Kidney tubule cell (primary cell): ENCODE results near the gene PKP2.

Experiments used
- DNase-seq: peaks from one replicate; pipeline ENCODE4 v3.0.0-alpha.2; 2018; ENCODE audit warnings: low spot score

PKP2 gene

GRCh38 chr12:32809196-32809595 lies 87.4 kb downstream of the PKP2 start:
- DNase-seq, result no peak

DNA sequence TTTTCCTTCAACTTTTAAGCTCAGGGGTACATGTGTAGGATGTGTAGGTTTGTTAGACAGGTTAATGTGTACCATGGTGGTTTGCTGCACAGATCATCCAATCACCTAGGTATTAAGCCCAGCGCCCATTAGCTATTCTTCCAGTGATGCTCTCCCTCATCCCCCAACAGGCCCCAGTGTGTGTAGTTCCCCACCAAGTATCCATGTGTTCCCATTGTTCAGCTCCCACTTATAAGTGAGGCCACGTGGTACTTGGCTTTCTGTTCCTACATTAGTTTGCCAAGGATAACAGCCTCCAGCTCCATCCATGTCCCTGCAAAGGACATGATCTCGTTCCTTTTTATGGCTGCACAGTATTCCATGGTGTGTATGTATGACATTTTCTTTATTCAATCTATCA lies 92.3 kb downstream of the PKP2 start:
- DNase-seq, result no peak

DNA sequence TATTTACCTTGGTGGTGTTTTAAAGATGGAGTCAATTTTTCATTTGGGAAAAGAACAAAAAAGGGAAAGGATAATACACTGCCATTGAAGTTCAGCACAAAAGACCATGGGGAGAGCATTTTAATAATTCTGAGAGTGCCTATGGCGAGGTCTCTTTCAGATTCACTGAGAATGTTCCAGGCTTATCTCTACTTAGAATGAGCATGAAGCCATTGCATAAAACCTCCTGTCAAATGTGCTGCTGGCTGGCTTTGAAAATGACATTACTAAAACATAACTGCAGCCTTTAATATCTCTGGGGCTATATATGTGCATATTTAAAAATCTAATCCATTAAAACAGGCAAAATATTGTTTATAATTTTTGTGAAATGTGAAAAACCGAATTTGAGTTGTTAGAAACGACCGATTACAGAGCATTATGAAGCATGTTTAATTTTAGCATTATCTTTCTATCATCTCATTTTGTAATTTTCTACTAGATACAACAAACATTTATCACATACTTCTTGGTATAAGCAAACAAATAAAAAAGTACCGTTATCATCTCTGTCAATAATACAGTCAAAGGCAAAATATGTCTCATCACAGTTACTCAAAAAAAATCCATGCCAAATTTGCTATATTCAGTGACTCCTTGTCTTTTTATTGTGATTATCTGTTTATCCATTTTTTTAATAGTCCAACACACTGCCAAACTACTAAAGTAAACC lies 95.2 kb downstream of the PKP2 start:
- DNase-seq, result no peak

DNA sequence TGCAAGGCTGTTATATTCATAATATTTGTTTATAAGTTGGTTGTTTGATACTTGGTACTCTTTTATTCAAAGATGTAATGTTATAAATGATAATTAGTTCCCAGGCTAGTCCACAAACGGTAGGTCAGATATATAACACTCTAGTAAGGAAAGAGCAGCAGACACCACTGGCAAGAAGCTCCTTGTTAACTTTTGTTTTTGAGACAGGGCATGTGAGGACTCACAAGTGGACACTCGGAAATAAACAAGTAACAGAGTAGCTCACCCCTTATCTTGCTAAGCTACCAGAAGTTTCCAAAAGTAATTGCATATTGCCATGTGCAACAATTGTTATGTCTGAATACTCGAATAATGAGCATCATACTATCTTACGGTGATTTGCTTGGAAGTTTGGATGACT lies 102.3 kb downstream of the PKP2 start:
- no peak for DNase-seq

GRCh38 chr12:32789916-32790315 lies 106.7 kb downstream of the PKP2 start:
- DNase-seq, result no peak

DNA sequence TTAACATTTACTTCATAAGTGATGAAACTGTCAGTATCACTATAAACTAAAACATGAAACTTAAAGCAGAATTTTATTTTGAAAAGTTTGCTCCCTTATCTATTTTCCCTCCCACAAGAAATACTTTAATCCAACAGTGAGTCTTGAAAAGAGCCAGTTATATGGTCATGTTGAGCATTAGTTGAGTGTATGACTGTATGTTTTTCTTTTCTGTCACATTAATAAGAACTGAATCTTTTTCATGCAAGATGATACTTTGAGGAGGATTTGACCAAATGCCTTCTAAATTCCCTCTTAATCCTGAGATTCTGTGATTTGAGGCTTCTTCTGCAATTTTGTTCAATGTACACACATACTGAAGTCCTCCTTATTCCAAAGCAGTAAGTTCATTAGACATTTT lies 107.1 kb downstream of the PKP2 start:
- DNase-seq, result no peak

DNA sequence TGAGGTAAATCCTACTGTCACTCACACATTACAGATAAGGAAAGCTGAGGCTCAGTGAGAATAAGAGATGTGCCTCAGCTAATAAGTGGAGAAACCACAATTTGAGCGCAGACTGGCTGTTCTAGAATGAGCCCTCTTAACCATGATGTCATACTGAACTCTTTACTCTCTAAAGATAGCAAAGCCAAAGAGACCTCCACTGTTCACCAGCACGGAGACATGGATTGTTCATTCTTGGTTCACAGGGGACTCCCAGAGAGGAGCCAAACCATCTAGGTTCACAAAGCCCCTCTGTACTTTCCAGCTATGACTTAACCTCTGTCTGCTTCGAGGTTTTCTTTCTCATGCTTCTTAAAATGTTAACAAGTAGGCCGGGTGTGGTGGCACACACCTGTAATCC lies 108.2 kb downstream of the PKP2 start:
- DNase-seq, result no peak

GRCh38 chr12:32785557-32785956 lies 111.0 kb downstream of the PKP2 start:
- DNase-seq, result no peak

DNA sequence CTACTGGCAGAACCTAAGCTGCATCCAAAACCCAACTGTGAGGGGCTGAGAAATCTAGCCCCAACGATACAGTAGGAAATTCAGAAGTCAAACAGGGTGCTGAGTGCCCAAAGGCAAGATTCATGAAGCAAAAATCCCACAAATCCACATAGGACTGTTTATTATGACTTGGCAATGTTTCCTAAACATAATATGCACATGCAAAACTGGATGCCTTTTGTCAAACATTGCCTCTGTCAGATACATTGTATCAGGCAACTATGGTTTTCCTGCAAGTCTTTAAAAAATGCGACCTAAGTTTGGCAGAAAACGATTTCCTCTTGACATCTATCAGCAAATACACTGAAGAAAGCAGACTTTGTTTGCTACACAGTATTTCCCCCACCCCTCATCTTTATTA lies 113.5 kb downstream of the PKP2 start:
- no peak for DNase-seq

DNA sequence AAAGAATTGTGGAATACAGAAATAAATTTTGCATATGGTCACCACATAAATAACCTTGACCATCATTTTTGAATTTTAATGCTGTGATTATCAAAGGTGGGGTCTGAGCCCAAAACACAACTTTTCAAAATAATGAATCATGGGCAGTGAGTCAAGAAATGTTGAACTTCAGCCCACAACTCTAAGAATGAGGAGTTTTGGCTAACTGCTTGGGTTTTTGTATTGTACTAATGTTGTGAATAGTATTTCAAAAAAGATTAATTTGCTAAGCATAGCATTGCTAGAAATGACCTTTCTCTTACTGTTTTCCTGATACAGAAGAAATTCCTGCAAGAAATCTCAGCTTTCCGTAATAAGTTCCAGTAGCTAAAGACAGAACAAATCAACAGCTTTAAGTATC lies 116.5 kb downstream of the PKP2 start:
- no peak for DNase-seq

DNA sequence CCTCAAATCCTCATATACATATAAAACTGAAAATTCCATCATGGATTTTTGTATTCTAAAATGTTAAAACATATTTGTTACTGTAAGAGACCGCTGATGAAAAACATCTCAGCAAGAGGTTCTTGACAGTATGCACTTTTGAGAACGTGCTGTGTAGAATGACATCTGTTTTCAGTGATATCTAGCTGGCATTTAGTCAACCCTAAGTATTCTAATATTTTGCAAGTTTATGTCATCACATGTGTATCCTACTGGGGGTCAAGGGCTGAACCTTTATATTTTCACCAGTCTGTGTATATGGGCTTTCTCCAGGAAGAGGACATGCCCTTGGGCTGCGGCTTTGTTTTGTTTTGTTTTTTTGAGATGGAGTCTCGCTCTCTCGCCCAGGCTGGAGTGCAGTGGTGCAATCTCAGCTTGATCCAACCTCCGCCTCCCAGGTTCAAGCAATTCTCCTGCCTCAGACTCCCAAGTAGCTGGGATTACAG lies 118.8 kb downstream of the PKP2 start:
- DNase-seq, result no peak

DNA sequence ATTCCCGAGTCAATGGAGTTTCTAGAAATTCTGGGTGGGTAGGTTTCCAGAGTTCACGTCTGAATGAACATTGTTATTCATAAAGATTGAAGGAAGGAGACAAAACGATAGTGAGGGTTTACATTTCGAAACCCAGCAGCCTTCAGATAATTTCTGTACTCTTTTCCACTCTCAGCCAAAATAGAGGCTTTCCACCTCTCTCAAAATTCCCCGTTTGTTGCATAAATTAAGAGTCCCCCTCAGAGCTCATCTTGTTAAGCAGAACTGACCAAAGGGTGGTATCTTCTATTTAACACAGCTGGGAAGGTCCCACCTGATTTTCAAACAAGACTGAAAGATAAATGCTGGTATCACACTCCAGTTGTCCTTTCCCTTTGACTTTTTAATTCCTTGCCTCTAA lies 119.4 kb downstream of the PKP2 start:
- no peak for DNase-seq

DNA sequence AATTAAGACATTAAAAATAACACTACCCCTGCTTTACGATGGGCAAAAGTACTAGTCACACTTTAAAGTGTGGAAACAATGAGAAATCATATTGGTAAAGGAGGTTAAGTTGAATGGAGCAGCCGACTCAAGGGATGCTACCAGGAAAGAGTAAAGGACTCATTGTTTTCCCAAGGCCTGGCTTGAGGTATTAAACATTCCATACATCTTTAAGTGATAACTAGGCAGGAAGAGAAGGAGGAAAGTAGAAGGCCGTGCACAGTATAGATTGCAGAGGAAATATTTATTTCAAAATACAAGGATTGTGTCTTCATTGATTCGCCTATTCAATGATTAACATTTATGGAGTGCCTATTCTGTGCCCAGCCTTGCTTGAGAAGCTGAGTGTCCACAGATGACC lies 120.3 kb downstream of the PKP2 start:
- DNase-seq, result no peak

DNA sequence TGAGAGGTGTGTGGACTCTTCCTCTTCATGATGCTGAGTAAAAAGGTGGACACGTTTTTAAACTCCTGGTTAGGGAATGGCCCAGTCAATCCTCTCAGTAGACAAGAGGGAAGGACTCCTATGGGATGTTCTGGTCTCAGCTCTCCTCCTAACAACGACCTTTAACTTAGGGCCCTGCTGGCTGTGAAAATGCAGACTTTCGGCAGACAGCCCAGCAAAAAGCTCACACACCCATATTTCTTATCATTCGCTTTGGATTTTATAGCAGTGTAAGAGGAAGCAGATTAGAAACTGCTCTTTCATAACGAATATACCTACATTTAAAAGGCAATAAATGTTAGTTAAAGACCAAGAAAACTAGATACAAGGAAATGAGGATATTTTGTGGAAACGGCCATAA lies 122.9 kb downstream of the PKP2 start:
- DNase-seq, result no peak

DNA sequence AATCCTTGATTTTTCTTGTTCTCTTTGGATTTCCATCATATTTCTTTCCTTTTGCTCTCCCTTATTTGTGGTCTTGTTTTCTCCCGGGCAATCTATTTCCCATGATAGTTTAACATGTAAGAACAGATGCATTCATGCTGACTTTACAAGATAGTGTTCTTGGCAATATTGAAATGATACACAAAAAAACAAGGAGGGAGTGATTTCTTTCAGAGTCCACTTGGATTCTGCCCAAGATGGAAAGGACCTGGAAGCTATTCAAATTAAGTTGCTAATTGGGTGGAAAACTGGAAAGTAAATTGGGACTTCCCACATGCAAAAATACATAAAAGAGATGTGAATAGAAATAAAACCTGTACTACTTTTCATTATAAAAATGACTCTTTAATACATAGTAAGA lies 126.4 kb downstream of the PKP2 start:
- no peak for DNase-seq

DNA sequence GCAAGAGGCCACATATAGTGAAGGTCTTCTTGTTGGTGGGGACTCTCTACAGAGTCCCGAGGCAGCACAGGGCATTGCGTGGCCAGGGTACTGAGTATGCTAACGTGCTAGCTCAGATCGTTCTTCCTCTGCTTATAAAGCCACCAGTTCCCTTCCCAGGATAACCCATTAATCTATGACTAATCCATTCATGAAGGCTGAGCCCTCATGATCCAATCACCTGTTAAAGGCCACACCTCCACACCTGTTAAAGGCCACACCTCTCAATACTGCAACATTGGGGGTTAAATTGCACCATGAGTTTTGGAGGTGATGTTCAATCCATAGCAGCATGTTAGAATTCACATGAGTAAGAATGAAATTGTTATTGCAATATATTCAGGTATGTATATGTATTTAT lies 128.1 kb downstream of the PKP2 start:
- DNase-seq, result peak; percentile 22

DNA sequence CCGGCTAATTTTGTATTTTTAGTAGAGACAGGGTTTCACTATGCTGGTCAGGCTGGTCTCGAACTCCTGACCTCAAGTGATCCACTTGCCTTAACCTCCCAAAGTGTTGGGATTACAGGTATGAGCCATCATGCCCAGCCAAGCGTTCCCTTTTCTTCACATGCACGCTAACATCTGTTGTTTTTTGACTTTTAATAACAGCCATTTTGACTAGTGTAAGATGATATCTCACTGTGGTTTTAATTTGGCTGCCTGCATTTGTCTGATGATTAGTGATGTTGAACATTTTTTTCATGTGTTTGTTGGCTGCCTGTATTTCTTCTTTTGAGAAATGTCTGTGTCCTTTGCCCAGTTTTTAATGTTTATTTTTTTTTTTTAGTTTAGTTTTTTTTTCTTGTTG lies 130.7 kb downstream of the PKP2 start:
- DNase-seq, result no peak

GRCh38 chr12:32761716-32762115 lies 134.9 kb downstream of the PKP2 start:
- DNase-seq, result no peak

- no peak for DNase-seq
These were observed 139.4 kb downstream of the PKP2 start for GRCh38 chr12:32757157-32757556.

DNA sequence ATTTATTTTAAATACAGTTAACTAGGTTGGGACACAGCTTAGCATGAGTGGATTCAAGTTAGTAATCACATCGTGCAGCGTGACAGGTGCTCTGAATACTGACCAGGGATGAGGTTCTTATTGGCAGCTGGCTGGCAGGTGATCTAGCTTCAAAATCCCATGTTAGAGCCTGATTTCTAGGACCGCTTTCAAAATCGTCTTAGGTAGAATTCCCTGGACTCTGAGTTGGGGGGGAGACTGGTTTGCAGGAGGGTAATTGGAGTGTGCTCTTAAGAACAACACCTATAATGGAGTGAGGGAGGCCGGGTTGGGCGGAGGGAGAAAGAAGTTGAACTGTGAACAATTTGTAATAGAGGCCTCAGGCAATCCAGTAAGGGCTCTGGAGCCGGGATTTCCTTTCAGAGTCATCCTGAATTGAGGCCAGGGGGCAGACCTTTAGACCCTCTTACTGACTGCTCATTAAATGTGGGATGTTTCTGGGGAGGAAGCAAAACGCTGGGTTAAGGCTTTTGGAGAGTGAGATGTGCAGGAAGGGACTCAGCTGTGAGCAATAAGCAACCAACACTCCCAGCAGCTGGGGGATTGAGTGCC lies 140.0 kb downstream of the PKP2 start:
- peak; percentile 1 for DNase-seq

DNA sequence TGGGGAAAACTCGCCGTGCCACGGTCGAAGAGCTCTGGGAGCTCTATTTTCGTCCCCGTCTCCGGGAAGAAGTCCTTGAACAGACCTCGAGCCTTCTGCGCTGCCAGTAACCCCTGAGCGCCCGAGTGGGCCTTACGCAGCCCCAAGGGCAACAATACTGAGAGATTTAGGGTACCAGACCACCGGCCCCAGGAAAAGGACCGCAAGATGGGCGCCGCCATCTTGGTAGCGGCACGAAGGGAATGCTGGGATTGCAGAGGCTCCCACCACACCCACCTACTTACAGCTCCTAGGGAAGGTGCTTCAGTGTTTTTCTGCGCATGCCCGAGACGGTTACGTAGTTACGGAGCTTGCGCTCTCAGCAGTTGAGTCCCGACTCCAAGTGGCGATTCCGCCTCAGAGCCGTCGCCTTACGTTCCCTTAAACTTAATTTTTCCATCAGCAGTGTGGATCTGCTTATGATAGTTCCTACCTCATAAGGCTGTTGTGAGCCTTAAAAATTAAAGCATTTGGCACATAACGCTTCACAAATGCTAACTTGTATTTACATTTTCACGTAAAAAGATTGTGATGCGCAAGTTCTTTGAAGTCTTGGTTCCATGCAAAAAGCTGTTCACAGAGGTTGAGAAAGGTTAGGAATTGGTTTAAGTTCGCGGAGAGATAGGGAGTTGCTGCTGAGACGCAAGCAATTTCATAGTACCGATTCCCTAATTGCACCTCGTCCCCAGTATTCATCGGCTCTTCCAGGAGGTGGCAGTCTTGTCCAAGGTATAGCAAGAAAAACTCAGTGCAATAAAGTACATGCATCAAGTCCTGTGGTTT lies 140.7 kb downstream of the PKP2 start, which contains the start of gene YARS2:
Gene YARS2 (minus strand): TSS at position 244 of the 822 bp plus-strand sequence. CDS start 23 bp downstream, at position 221.
- DNase-seq, result peak; percentile 98

GRCh38 chr12:32755051-32755653 lies 141.4 kb downstream of the PKP2 start:
- peak; percentile 96 for DNase-seq

DNA sequence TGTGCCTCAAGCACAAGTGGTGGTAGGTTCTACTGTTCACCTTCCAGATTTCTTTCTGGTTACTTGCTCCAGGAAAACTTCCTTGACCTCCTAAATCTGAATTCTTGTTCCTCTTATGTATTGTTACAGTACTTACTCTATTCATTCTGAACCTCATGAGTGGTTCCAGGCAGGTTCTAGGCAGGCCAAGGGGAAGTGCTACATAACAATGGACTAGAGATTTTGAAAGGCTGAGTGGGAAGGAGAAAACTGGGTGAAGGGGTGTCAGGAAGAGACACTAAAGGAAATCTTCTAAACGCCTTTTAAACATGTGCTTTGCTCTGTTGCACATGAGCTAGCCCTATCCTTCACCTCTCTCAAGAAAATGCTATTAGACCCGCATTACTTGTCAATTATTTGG lies 142.5 kb downstream of the PKP2 start:
- DNase-seq, result peak; percentile 10
